Loucy (cell line): ENCODE measurements around the gene COA8.

ENCODE experiments used
- EZH2phosphoT487 ChIP-seq: fragments of 200-600 bp; IDR thresholded peaks from 2 replicates; pipeline ENCODE4 v1.6.1; 2018; ENCODE audit warnings: antibody characterized with exemption, mild to moderate bottlenecking, moderate library complexity, borderline replicate concordance
- TF ChIP-seq, protein P1 (sequence below): fragments of 200-600 bp; sonication (generic); conservative IDR thresholded peaks from 2 replicates; pipeline ENCODE4 v1.5.1; 2014; ENCODE audit warnings: mild to moderate bottlenecking, antibody characterized with exemption, low read length

DNA sequence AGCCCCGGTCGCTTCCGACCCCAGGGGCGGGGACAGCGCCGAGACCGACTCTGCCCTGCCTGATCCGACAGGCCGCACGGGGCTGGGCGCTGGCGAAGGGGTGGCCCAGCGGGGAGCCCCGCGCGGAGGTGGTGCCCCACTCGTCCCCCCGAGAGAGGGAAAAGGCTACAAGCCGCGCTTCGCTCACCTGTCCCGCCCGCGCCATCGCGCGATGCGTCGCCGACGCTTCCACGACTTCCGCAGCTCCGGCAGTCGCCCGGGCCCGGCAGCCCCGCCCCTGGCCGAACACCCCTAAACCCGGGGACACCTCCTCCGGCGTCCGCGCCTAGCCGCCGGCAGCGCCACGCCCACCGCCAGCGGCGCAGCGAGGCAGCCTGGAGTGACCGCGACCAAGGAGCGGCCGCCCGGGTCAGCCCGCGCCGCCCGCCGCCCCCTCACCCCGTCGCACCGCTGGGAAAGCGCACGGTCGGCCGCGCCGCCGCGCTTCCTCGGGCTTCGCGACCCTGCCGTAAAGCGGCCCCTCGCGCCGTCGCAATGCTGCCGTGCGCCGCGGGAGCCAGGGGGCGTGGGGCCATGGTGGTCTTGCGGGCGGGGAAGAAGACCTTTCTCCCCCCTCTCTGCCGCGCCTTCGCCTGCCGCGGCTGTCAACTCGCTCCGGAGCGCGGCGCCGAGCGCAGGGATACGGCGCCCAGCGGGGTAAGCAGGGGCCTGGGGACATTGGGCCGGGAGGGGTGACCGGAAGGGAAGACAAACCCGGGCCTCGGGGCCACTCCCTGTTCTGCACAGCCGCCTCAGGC lies at the start of gene COA8, which contains the start of gene BAG5:
- TF ChIP-seq, protein P1, sequence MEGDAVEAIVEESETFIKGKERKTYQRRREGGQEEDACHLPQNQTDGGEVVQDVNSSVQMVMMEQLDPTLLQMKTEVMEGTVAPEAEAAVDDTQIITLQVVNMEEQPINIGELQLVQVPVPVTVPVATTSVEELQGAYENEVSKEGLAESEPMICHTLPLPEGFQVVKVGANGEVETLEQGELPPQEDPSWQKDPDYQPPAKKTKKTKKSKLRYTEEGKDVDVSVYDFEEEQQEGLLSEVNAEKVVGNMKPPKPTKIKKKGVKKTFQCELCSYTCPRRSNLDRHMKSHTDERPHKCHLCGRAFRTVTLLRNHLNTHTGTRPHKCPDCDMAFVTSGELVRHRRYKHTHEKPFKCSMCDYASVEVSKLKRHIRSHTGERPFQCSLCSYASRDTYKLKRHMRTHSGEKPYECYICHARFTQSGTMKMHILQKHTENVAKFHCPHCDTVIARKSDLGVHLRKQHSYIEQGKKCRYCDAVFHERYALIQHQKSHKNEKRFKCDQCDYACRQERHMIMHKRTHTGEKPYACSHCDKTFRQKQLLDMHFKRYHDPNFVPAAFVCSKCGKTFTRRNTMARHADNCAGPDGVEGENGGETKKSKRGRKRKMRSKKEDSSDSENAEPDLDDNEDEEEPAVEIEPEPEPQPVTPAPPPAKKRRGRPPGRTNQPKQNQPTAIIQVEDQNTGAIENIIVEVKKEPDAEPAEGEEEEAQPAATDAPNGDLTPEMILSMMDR: no peak
- no peak for TF ChIP-seq EZH2phosphoT487
